Non-pigmented ciliary epithelial cell (primary cell): ENCODE results near the gene MTFMT.
"Not testable (repeated sequence)": the region's sequence is repeated elsewhere in the genome, so short reads cannot be mapped to it uniquely, and the experiment has no call there.

ENCODE experiments used
- DNase-seq: peaks from one replicate; pipeline ENCODE4 v3.0.0-alpha.2; 2010; ENCODE audit warnings: low read depth

Gene MTFMT

GRCh38 chr15:65028921-65029735 lies at the start of gene MTFMT:
MTFMT (minus strand) TSS chr15:65029639; CDS start chr15:65029613, 26 bp downstream.
- DNase-seq, result peak; percentile 17

GRCh38 chr15:65077981-65078352 lies 48.5 kb upstream of the MTFMT start:
- DNase-seq, result no peak

GRCh38 chr15:65077291-65077980 lies 48.0 kb upstream of the MTFMT start:
- no peak for DNase-seq

GRCh38 chr15:65076486-65077290 lies 47.2 kb upstream of the MTFMT start, which contains the start of gene KBTBD13:
KBTBD13 (plus strand) TSS chr15:65076746; CDS start chr15:65076816, 70 bp downstream.
- DNase-seq, result no peak

GRCh38 chr15:65075607-65076395 lies 46.4 kb upstream of the MTFMT start:
- not testable (repeated sequence) for DNase-seq

- DNase-seq, result not testable (repeated sequence)
Observed at GRCh38 chr15:65074946-65075345, 45.5 kb upstream of the MTFMT start.

GRCh38 chr15:65072617-65073016 lies 43.2 kb upstream of the MTFMT start:
- no peak for DNase-seq

GRCh38 chr15:65072027-65072426 lies 42.6 kb upstream of the MTFMT start:
- DNase-seq, result no peak

- DNase-seq, result no peak
Observed at GRCh38 chr15:65071381-65071811, 42.0 kb upstream of the MTFMT start.

GRCh38 chr15:65069779-65070546 lies 40.5 kb upstream of the MTFMT start:
- DNase-seq, result no peak

- peak; percentile 73 for DNase-seq
Observed at GRCh38 chr15:65069179-65069578, 39.7 kb upstream of the MTFMT start.

- DNase-seq, result no peak
Observed at GRCh38 chr15:65068403-65068788, 39.0 kb upstream of the MTFMT start.

- DNase-seq, result no peak
Observed at GRCh38 chr15:65067645-65068402, 38.4 kb upstream of the MTFMT start, which contains the start of gene RASL12. RASL12 (minus strand) TSS chr15:65067991; CDS start chr15:65067835, 156 bp downstream.

GRCh38 chr15:65067317-65067644 lies 37.8 kb upstream of the MTFMT start:
- no peak for DNase-seq

GRCh38 chr15:65066635-65067316 lies 37.3 kb upstream of the MTFMT start:
- DNase-seq, result no peak

- no peak for DNase-seq
Observed at GRCh38 chr15:65066001-65066634, 36.7 kb upstream of the MTFMT start.

GRCh38 chr15:65062726-65063125 lies 33.3 kb upstream of the MTFMT start:
- DNase-seq, result no peak

GRCh38 chr15:65062061-65062460 lies 32.6 kb upstream of the MTFMT start:
- DNase-seq, result no peak
